Common myeloid progenitor, CD34-positive (primary cell): Measurements from ENCODE around the gene ZNF816.
"Not testable (repeated sequence)": the region's sequence is repeated elsewhere in the genome, so short reads cannot be mapped to it uniquely, and the experiment has no call there.

Experiments used
- CTCF ChIA-PET: fragments of 350-600 bp; sonication (Branson Sonifier 250); formaldehyde crosslinking; loops from one replicate; lab custom pipeline; 2021; ENCODE audit warnings: antibody characterized with exemption; lab: Charles Lee
- POLR2A ChIA-PET: fragments of 350-600 bp; sonication (Branson Sonifier 250); formaldehyde crosslinking; loops from one replicate; lab custom pipeline; 2021; ENCODE audit warnings: antibody characterized with exemption; lab: Charles Lee
- DNase-seq, 3 donors: peaks; one replicate each; pipeline versions ENCODE4 v3.0.0 to v3.0.0-alpha.2; 2013
- H3K27ac ChIP-seq, 2 experiments: 1 replicate in 1 of 2; 2 replicates in 1 of 2; pipeline ENCODE4 v1.7.0; 2013; ENCODE audit warnings: inconsistent platforms in 2 of 2, low read length in 2 of 2, mild to moderate bottlenecking in 2 of 2, low read depth in 1 of 2, moderate library complexity in 1 of 2; ENCODE audit not compliant: severe bottlenecking in 2 of 2, insufficient read depth in 1 of 2, poor library complexity in 1 of 2
- H3K27me3 ChIP-seq, 5 experiments: replicated peaks in 2 of 5; 1 replicate in 3 of 5; 2 replicates in 2 of 5; pipeline versions ENCODE4 v1.6.1 to v1.7.0; 2013; ENCODE audit warnings: low read length in 4 of 5, mild to moderate bottlenecking in 2 of 5, moderate library complexity in 2 of 5, inconsistent platforms in 1 of 5; ENCODE audit not compliant: insufficient read depth in 5 of 5, control insufficient read depth in 4 of 5
- H3K36me3 ChIP-seq, 4 experiments: 1 replicate in 2 of 4; 2 replicates in 2 of 4; pipeline versions ENCODE4 v1.6.1 to v1.7.0; 2013; ENCODE audit warnings: low read length in 3 of 4, control low read depth in 1 of 4, mild to moderate bottlenecking in 1 of 4; ENCODE audit not compliant: control insufficient read depth in 4 of 4, insufficient read depth in 4 of 4
- H3K4me1 ChIP-seq, 4 experiments: 1 replicate in 3 of 4; 2 replicates in 1 of 4; pipeline versions ENCODE4 v1.6.1 to v1.7.1; 2013; ENCODE audit warnings: low read length in 3 of 4, mild to moderate bottlenecking in 3 of 4, control low read depth in 1 of 4, inconsistent platforms in 1 of 4, moderate library complexity in 1 of 4; ENCODE audit not compliant: control insufficient read depth in 4 of 4, insufficient read depth in 4 of 4; ENCODE audit errors: control extremely low read depth in 1 of 4
- H3K4me3 ChIP-seq, 7 experiments: 1 replicate in 4 of 7; 2 replicates in 3 of 7; pipeline versions ENCODE4 v1.5.1 to v1.7.0; 2013; ENCODE audit warnings: mild to moderate bottlenecking in 7 of 7, low read length in 6 of 7, moderate library complexity in 6 of 7, inconsistent platforms in 2 of 7, low read depth in 2 of 7, control low read depth in 1 of 7; ENCODE audit not compliant: insufficient read depth in 4 of 7, control insufficient read depth in 1 of 7; ENCODE audit errors: extremely low read depth in 1 of 7
- H3K9me3 ChIP-seq, 5 experiments: 1 replicate in 4 of 5; 2 replicates in 1 of 5; pipeline versions ENCODE4 v1.6.1 to v1.7.1; 2013; ENCODE audit warnings: low read length in 4 of 5, mild to moderate bottlenecking in 2 of 5, inconsistent platforms in 1 of 5, low read depth in 1 of 5, moderate library complexity in 1 of 5; ENCODE audit not compliant: control insufficient read depth in 4 of 5, insufficient read depth in 2 of 5; ENCODE audit errors: control extremely low read depth in 1 of 5
- WGBS: methylation state at CpG from one replicate; pipeline ENCODE4 v1.1.5; 2013; ENCODE audit not compliant: insufficient coverage; 5-methylcytosine and 5-hydroxymethylcytosine counted together

The ZNF816 gene

GRCh38 chr19:52936954-52937325 lies 25.7 kb downstream of the ZNF816 start:
- H3K27ac ChIP-seq: peak overlapping the region; percentile 84 to 92
- peaks cover 0 to 16% (median 0%) of the 10 kb centered on the region in 5 experiments for H3K9me3 ChIP-seq
- H3K27me3 ChIP-seq: no peaks in the 10 kb centered on the region
- POLR2A ChIA-PET: interaction anchor here (1.3 kb wide), 1 partner anchor 400 kb away, joined by 4 read pairs; no protein-coding TSS in a partner anchor
- DNase-seq: peak in 2 of 3 donors; percentile 29 to 59
- H3K36me3 ChIP-seq: peaks cover 0 to 15% (median 4%) of the 10 kb centered on the region in 4 experiments
- peaks cover 15 to 82% (median 55%) of the 10 kb centered on the region in 4 experiments for H3K4me1 ChIP-seq
- 82% methylated on average over 3 of the region's 7 CpGs for WGBS
- CTCF ChIA-PET: interaction anchor here (1.0 to 2.0 kb wide), 2 partner anchors 13 to 15 kb away, joined by 3 to 6 read pairs; no protein-coding TSS in a partner anchor
- peak overlapping the region in 3 of 7 experiments; percentile 14 to 42 (median 35) for H3K4me3 ChIP-seq

GRCh38 chr19:52936151-52936953 lies 26.3 kb downstream of the ZNF816 start:
- Histone ChIP-seq H3K4me1 (peaks cover 15 to 80% (median 52%) of the 10 kb centered on the region in 4 experiments), H3K9me3 (peaks cover 0 to 16% (median 0%) of the 10 kb centered on the region in 5 experiments), H3K27ac (peak overlapping the region; percentile 84 to 92), H3K4me3 (peak overlapping the region in 4 of 7 experiments; percentile 14 to 42 (median 30)), H3K36me3 (peaks cover 0 to 15% (median 4%) of the 10 kb centered on the region in 4 experiments), H3K27me3 (no peaks in the 10 kb centered on the region)
- ChIA-PET POLR2A (interaction anchor here (1.0 to 1.3 kb wide), 3 partner anchors 10 to 400 kb away, joined by 4 to 5 read pairs (median 4); partner anchors contain the start of gene ZNF816), CTCF (interaction anchor here (1.0 to 2.0 kb wide), 2 partner anchors 12 to 14 kb away, joined by 3 to 6 read pairs; no protein-coding TSS in a partner anchor)
- WGBS: 11% methylated on average over 11 of the region's 12 CpGs
- DNase-seq: peak; percentile 94 to 100 (median 98)

GRCh38 chr19:52935434-52935833 lies 27.2 kb downstream of the ZNF816 start:
- H3K36me3 ChIP-seq: peaks cover 0 to 15% (median 4%) of the 10 kb centered on the region in 4 experiments
- 82% methylated on average over 4 of the region's 8 CpGs for WGBS

GRCh38 chr19:52924641-52925040 lies 38.0 kb downstream of the ZNF816 start:
- WGBS: 100% methylated on average over 2 of the region's 9 CpGs
- peak overlapping the region in 1 of 2 experiments; percentile 14 for H3K27ac ChIP-seq
- peak overlapping the region in 1 of 7 experiments; percentile 38 for H3K4me3 ChIP-seq
- ChIA-PET CTCF (interaction anchor here (1.4 kb wide), 1 partner anchor 13 kb away, joined by 3 read pairs; no protein-coding TSS in a partner anchor), POLR2A (interaction anchor here (1.0 to 1.2 kb wide), 2 partner anchors 16 to 39 kb away, joined by 3 read pairs; no protein-coding TSS in a partner anchor)
- peaks cover 3 to 27% (median 16%) of the 10 kb centered on the region in 4 experiments for H3K4me1 ChIP-seq
- peaks cover 0 to 16% (median 0%) of the 10 kb centered on the region in 5 experiments for H3K9me3 ChIP-seq
- DNase-seq, H3K27me3 ChIP-seq: not testable (repeated sequence)
- H3K36me3 ChIP-seq: peaks cover 7 to 33% (median 15%) of the 10 kb centered on the region in 4 experiments

More at GRCh38 chr19:52935434-52935833, 27.2 kb downstream of the ZNF816 start:
- peaks cover 0 to 16% (median 0%) of the 10 kb centered on the region in 5 experiments for H3K9me3 ChIP-seq
- peaks cover 15 to 72% (median 48%) of the 10 kb centered on the region in 4 experiments for H3K4me1 ChIP-seq
- peak in 2 of 3 donors; percentile 62 to 72 for DNase-seq
- peak overlapping the region in 1 of 7 experiments; percentile 16 for H3K4me3 ChIP-seq
- peak overlapping the region; percentile 71 to 92 for H3K27ac ChIP-seq
- ChIA-PET POLR2A (no interaction called here), CTCF (no interaction called here)
- H3K27me3 ChIP-seq: no peaks in the 10 kb centered on the region

- WGBS: 92% methylated on average over 8 of the region's 18 CpGs
- Histone ChIP-seq H3K4me1 (peaks cover 3 to 27% (median 16%) of the 10 kb centered on the region in 4 experiments), H3K27me3 (no peaks in the 10 kb centered on the region), H3K9me3 (peaks cover 0 to 15% (median 0%) of the 10 kb centered on the region in 5 experiments), H3K36me3 (peaks cover 7 to 27% (median 12%) of the 10 kb centered on the region in 4 experiments), H3K4me3 (peak overlapping the region in 6 of 7 experiments; percentile 8 to 99 (median 88)), H3K27ac (peak overlapping the region; percentile 33 to 95)
- CTCF ChIA-PET: interaction anchor here (0.7 to 1.4 kb wide), 2 partner anchors 13 to 876 kb away, joined by 3 read pairs; no protein-coding TSS in a partner anchor
- peak in 2 of 3 donors; percentile 42 to 51 for DNase-seq
- POLR2A ChIA-PET: interaction anchor here (0.6 to 1.2 kb wide), 4 partner anchors 15 to 229 kb away, joined by 3 to 6 read pairs (median 4); no protein-coding TSS in a partner anchor
Observed at GRCh38 chr19:52923778-52924593, 38.7 kb downstream of the ZNF816 start.
